ENCODE results near the gene SNAP25.

Gene SNAP25

DNA sequence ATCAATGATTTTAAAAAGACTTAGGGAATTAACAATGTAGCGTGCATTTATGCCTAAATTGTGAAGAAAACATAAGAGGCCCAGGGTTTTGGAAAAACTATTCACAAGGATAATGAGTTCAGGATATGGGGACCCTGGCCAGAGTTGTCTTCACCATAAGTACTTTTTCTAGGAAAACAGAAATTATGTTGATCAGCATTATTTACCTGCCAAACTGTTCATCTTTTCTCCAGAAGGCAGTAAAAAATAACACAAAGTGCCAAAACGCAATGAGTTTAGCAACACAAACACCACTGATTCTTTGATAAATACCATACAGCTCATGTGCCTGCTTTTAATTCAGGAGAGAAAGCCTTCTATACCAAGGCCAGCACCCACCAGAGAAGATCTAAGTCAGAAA lies 43.1 kb downstream of the SNAP25 start:
- Histone ChIP-seq H3K9ac (no peak overlapping the region), H3K27ac (no peak overlapping the region), H3K4me2 (ENCODE audit: low read length) (no peak overlapping the region), H3K27me3 (ENCODE audit: control insufficient read depth, insufficient read depth, low read length) (no peaks in the 10 kb centered on the region), H2AFZ (no peak overlapping the region), H3K4me3 (ENCODE audit: low read depth, low read length) (no peak overlapping the region), H3K79me2 (peaks cover 50% of the 10 kb centered on the region), H3K9me3 (ENCODE audit: control insufficient read depth, low read length) (no peaks in the 10 kb centered on the region), H3K36me3 (ENCODE audit: control insufficient read depth, insufficient read depth, low read length) (no peaks in the 10 kb centered on the region), H3K4me1 (peaks cover 13% of the 10 kb centered on the region)
- TF ChIP-seq, protein P1, sequence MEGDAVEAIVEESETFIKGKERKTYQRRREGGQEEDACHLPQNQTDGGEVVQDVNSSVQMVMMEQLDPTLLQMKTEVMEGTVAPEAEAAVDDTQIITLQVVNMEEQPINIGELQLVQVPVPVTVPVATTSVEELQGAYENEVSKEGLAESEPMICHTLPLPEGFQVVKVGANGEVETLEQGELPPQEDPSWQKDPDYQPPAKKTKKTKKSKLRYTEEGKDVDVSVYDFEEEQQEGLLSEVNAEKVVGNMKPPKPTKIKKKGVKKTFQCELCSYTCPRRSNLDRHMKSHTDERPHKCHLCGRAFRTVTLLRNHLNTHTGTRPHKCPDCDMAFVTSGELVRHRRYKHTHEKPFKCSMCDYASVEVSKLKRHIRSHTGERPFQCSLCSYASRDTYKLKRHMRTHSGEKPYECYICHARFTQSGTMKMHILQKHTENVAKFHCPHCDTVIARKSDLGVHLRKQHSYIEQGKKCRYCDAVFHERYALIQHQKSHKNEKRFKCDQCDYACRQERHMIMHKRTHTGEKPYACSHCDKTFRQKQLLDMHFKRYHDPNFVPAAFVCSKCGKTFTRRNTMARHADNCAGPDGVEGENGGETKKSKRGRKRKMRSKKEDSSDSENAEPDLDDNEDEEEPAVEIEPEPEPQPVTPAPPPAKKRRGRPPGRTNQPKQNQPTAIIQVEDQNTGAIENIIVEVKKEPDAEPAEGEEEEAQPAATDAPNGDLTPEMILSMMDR (IDR thresholded peaks at IDR 0.05) = no peak

DNA sequence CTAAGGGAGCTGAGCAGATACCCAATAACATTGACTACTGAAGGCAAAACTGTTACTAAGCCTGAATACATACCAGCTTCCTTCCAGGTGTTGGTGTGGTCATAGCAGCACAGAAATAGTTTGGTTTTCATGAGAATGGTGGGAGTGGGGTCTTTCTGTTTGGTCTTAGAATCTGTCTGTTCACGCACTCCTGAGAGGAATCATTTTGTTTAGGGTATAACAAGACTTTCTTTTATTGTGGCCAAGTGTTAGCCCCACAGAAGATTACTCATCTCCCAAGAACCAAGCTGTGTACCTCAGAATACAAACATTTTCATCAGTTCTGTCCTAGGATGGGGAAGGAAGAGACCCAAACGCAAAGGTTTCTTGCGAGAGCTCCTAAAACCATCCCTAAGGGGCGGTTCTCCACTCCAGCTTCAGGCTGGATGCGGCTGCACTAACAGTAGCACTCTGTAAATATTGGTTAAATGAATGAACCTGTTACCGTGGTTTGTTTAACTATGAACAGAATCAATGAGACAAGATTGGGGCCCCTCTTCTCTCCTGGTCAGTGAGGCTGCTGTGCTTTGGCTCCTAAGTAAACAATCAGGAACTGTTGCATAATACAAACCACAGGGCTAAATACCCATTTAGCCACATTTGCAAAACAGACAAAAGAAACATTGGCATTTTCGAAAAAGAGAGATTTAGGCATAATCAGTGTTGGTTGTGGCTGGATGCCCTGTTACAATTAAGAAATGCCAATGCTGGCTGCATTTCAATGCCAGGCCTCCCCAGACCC lies 44.9 kb downstream of the SNAP25 start:
- no peak overlapping the region for H2AFZ ChIP-seq
- H3K9me3 ChIP-seq (ENCODE audit: control insufficient read depth, low read length) = no peaks in the 10 kb centered on the region
- no peak overlapping the region for H3K4me2 ChIP-seq (ENCODE audit: low read length)
- H3K4me1 ChIP-seq = peaks cover 13% of the 10 kb centered on the region
- no peak overlapping the region for H3K27ac ChIP-seq
- no peaks in the 10 kb centered on the region for H3K36me3 ChIP-seq (ENCODE audit: control insufficient read depth, insufficient read depth, low read length)
- peaks cover 55% of the 10 kb centered on the region for H3K79me2 ChIP-seq
- H3K4me3 ChIP-seq (ENCODE audit: low read depth, low read length) = no peak overlapping the region
- H3K9ac ChIP-seq = no peak overlapping the region
- TF ChIP-seq, protein P1 (IDR thresholded peaks at IDR 0.05) = no peak
- H3K27me3 ChIP-seq (ENCODE audit: control insufficient read depth, insufficient read depth, low read length) = no peaks in the 10 kb centered on the region

DNA sequence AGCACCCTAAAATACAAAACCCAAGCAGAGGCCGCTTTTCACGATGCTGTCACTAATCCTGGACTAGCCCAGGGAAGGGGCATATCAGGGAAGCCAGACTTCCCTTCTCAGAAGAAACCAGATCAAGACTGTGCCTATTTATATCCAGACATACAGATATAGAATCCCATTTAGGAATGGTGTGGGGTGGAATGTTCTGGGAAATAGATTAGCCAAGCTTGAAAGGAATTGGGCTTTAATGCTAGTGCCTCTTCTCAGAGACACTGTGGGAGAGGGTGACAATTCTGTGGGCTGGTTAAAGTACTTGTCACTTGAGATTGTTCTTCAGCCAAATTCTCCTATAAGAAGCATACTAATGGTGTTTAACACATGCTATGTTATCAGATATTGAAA lies 45.5 kb downstream of the SNAP25 start:
- TF ChIP-seq, protein P1 (IDR thresholded peaks at IDR 0.05) = no peak
- Histone ChIP-seq H3K4me2 (ENCODE audit: low read length) (no peak overlapping the region), H3K9me3 (ENCODE audit: control insufficient read depth, low read length) (no peaks in the 10 kb centered on the region), H3K4me3 (ENCODE audit: low read depth, low read length) (no peak overlapping the region), H3K4me1 (peaks cover 13% of the 10 kb centered on the region), H2AFZ (no peak overlapping the region), H3K27me3 (ENCODE audit: control insufficient read depth, insufficient read depth, low read length) (no peaks in the 10 kb centered on the region), H3K9ac (no peak overlapping the region), H3K79me2 (peaks cover 57% of the 10 kb centered on the region), H3K27ac (no peak overlapping the region), H3K36me3 (ENCODE audit: control insufficient read depth, insufficient read depth, low read length) (no peaks in the 10 kb centered on the region)

DNA sequence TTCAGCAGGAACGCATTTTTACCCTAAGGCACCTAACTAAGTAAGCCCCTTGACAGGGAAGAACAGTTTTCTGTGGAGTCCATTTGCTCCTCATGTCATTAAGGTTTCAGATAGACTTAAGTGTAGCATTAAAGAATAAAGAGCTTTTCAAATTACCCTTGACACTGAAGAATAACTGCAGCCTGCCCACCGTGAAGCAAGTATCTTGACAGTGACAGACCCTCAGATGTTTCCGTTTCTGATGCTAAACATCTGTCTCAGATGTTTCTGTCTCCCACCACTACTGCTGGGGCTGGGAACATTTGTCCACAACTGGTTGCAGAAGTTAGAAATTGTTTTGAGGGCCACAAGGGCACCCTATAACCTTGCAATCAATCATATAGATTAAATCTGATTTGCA lies 50.0 kb downstream of the SNAP25 start:
- TF ChIP-seq, protein P1 (IDR thresholded peaks at IDR 0.05) = no peak
- no peaks in the 10 kb centered on the region for H3K9me3 ChIP-seq (ENCODE audit: control insufficient read depth, low read length)

DNA sequence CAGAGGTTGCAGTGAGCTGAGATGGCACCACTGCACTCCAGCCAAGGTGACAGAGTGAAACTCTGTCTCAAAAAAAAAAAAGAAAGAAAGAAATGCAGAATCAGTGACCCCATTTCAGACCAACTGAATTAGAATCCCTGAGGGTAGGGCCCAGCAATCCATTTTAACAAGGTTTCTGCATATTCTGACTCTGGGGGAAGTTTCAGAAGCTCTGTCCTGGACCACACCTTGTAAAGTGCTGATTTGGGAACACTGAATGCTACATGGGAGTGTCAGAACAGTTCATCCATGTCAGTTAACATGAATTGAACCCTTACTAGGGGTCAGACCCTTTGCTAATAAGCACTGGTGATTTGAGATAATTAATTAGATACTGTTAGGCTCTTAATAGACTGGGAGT lies 52.0 kb downstream of the SNAP25 start:
- Histone ChIP-seq H3K79me2 (peaks cover 36% of the 10 kb centered on the region), H2AFZ (no peak overlapping the region), H3K4me1 (peaks cover 13% of the 10 kb centered on the region), H3K27ac (no peak overlapping the region), H3K9me3 (ENCODE audit: control insufficient read depth, low read length) (no peaks in the 10 kb centered on the region), H3K4me3 (ENCODE audit: low read depth, low read length) (no peak overlapping the region), H3K27me3 (ENCODE audit: control insufficient read depth, insufficient read depth, low read length) (no peaks in the 10 kb centered on the region), H3K36me3 (ENCODE audit: control insufficient read depth, insufficient read depth, low read length) (no peaks in the 10 kb centered on the region), H3K9ac (no peak overlapping the region), H3K4me2 (ENCODE audit: low read length) (no peak overlapping the region)
- TF ChIP-seq, protein P1 (IDR thresholded peaks at IDR 0.05) = no peak

More for the DNA sequence above, 50.0 kb downstream of the SNAP25 start:
- Histone ChIP-seq H3K79me2 (peaks cover 49% of the 10 kb centered on the region), H3K27me3 (ENCODE audit: control insufficient read depth, insufficient read depth, low read length) (no peaks in the 10 kb centered on the region), H3K27ac (no peak overlapping the region), H3K4me3 (ENCODE audit: low read depth, low read length) (no peak overlapping the region), H3K9ac (no peak overlapping the region), H3K4me2 (ENCODE audit: low read length) (no peak overlapping the region), H3K36me3 (ENCODE audit: control insufficient read depth, insufficient read depth, low read length) (no peaks in the 10 kb centered on the region), H3K4me1 (peaks cover 13% of the 10 kb centered on the region), H2AFZ (no peak overlapping the region)
